ENCODE results near the gene TFAP2C.
"Not testable (repeated sequence)": the region's sequence is repeated elsewhere in the genome, so short reads cannot be mapped to it uniquely, and the experiment has no call there.

The TFAP2C gene

DNA sequence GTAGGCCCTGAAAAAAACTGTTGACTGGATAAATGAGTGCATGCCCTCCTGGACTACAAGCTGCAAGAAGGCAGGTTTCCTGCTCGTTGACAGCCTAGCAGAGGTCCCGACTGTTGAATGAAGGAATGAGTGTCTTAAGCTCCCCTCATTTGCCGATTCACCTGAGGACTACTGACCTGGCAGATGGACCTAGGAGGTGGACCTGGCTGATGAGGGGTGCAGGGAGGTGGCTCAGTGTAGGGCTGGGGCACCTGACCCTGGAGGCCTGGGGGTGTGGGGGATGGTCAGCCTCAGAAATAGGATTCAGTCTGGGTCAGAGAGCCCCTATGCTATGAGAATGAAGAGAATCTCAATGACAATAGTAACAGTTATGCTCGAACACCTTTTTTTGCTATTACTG, 11.6 kb upstream of the TFAP2C start:
- DNase-seq: no peak

DNA sequence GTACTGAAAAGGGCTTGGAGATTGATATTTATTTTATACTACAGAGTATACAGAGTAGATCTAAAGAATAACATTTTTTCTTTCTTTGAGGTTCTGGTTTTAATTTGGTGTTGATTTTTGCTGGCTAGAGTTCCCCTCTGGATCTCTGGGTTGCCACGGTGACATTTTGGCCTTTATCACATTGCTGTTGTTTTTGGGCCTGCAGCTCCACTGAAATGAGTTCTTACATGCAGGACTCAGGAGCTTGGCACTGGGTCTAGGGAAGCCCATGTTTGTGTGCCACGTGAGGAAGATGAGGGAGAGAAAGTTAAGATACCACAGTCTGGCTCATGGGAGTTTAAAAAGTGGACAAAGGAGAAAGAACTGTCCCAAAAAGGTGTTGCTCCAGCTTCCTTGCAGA, 7.4 kb upstream of the TFAP2C start:
- DNase-seq: no peak

- not testable (repeated sequence) for DNase-seq
Measured at GRCh38 chr20:56623930-56624329, 5.2 kb upstream of the TFAP2C start.

- peak; percentile 51 for DNase-seq
Measured at GRCh38 chr20:56624786-56625681, 4.1 kb upstream of the TFAP2C start.

DNA sequence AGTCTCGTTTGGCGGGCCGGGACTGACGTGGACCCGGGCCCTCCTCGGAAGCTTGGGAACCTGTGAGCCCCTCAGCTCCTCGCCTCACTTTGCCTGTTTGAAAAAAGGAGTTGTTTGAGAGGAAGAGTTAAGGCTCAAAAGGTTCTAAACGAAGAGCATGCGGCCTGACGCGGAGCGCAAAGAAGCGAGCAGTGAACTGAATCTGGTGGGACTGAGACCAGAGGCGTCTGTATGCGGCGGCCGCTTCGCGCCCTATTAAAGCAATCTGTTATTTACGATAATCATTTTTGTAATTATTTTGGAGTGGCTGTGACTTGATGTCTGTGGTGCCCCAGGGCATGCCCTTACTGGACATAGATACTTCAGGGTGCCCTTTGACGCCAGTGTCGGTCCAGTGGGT, 3.3 kb upstream of the TFAP2C start:
- DNase-seq: peak; percentile 48

- DNase-seq: peak; percentile 53
Measured at GRCh38 chr20:56626367-56627121, 2.6 kb upstream of the TFAP2C start.

DNA sequence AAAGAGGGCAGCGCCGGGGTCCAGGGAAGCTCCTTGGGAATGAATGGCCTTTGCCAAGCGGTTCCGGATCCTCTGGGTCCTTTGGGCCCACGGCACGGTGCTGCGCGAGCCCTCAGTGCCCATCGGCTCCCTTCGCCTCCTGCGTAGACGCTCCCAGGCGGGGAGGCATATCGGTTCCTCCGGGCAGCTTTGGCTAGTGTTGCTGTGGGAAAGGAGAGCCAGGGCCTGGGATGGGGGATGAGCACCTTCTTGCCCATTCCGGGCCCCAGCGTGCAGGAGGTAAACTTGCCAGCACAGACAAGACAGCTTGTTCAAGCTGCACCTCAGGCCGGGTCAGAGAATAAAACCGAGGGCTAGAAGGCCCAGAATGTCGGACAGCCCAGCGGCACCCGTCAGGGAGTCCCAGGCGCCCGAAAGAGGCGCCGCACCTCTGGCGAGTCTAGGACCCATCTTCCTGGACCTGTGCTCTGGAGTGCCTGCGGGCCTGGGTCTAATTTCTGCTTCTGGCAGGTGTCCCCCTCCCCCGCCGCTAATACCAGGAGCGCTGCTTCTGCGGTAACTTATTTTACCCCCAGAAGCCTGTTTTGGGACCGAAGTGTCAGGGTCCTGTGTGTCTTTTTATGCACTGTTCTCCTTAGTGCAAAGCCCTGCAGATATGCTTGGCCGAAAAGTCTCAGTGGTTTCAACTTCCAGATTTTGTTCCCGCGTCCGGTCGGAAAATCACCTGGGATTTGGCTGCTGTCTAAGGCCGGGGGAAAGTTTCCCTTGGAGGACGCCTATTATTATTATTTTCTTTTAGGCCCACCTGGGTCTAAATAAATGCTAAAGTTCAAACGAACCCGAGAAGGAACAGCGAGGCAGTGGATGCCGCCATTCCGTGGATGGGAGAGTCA, 1.7 kb upstream of the TFAP2C start:
- peak; percentile 51 for DNase-seq

GRCh38 chr20:56628015-56628872, 862 bp upstream of the TFAP2C start:
- peak; percentile 52 for DNase-seq

DNA sequence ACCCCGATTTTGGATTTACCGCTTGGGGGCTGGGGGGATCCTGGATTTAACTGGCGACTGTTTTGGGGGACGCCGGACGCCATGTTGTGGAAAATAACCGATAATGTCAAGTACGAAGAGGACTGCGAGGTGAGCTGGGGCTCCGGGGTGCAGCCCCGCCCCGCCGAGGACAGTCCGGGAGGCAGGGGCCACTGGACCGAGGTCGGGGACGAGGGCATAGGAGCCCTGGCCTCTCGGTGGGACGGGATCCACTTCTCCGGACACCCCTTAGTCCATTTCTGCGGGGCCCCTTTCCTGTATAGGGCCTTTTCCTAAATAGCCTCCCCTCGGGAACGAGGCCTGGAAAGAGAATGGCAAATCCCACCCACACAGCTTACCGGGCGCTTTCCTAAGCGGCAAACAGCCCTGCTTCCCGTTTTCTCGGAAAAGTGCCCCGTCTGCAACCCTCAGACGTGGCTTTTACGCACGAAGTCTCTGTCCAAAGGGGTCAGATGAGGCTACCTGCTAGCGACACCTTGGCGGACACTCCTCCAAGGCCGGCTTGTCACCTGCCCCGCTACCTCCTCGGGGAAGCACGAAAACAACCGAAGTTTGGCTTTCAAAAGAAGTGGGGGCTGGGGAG, 469 bp downstream of the TFAP2C start:
- DNase-seq: peak; percentile 49

GRCh38 chr20:56630086-56630493, 984 bp downstream of the TFAP2C start:
- peak; percentile 64 for DNase-seq

GRCh38 chr20:56630506-56631317, 1.6 kb downstream of the TFAP2C start:
- DNase-seq: no peak

- DNase-seq: no peak
Measured at GRCh38 chr20:56631318-56631989, 2.3 kb downstream of the TFAP2C start.

DNA sequence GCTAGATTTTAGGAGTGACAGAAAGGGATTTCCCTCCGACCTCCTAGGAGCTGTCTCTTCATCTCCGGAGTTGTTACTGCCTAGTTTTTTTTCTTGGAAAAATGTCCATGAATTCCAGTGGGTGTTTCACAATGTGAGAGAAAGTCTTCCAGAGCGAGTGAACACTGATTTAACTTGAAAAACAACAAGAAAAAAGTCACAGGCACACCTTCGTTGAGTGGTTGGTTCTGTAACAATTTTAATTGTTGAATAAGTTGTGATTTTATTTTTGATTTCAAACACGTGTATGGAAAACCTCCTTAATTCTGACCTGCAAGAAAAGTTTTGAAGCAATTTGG, 2.9 kb downstream of the TFAP2C start:
- no peak for DNase-seq

DNA sequence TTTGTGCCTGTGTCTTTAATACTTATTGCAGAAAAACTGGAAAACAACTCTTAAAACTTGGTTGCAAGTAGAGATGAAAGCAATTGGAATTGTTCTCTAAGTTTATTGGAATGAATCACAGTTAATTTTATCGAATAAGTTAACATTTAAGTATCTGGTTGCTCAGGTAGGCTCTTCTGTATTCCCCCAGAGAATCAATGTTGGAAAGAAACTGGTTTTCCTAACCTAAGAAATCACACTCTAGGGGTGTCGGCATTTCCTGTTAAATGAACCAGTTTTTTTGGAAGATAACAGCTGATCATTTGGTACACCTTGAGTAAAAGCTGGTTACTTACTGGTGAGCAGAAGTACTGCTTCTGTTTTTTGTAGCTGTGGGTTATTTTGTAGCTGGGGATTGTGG, 5.2 kb downstream of the TFAP2C start:
- DNase-seq: no peak

GRCh38 chr20:56634735-56635385, 5.8 kb downstream of the TFAP2C start:
- no peak for DNase-seq

GRCh38 chr20:56636716-56637115, 7.6 kb downstream of the TFAP2C start:
- no peak for DNase-seq

GRCh38 chr20:56637576-56637975, 8.5 kb downstream of the TFAP2C start:
- no peak for DNase-seq

GRCh38 chr20:56646599-56646998, 17.5 kb downstream of the TFAP2C start:
- no peak for DNase-seq

GRCh38 chr20:56653211-56653610, 24.1 kb downstream of the TFAP2C start:
- DNase-seq: no peak

DNA sequence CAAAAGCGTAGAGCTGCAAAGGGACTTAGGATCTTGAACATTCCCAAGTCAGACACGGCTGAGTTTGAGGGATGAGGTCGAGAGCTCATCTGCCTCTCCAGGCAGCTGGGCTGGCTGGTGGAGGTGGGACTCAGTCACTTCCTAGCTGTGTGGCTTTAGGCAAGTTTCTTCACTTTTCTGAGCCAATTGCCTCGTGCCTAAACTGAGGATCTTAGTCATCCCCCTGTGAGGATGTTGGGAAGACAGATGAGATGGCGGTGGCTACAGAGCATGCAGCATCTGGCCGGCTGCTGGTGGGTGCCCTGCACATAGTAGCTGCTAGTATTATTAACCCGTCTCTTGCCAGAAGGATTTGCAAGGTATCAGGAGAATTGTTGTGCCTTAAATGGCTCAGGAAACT, 27.5 kb downstream of the TFAP2C start:
- no peak for DNase-seq

Measured in activated CD8-positive, alpha-beta memory T cell treated with anti-CD3 and anti-CD28 coated beads, Interleukin-2, amount 50 U/mL, for 48 hours (primary cell).